LNCaP clone FGC (cell line): Measurements from ENCODE around the gene GRAP2.
"Not testable (repeated sequence)": the region's sequence is repeated elsewhere in the genome, so short reads cannot be mapped to it uniquely, and the experiment has no call there.

Experiments used
- DNase-seq: peaks from one replicate; pipeline ENCODE4 v3.0.0-alpha.2; 2011; ENCODE audit warnings: low read depth
- H3K4me3 ChIP-seq: 2 replicates; pipeline ENCODE4 v1.5.1; 2011; ENCODE audit warnings: mild to moderate bottlenecking, low read depth, low read length, control low read depth
- TF ChIP-seq, protein P1 (sequence below): IDR thresholded peaks from 2 replicates; pipeline ENCODE4 v1.5.1; 2012; ENCODE audit warnings: mild to moderate bottlenecking; ENCODE audit not compliant: control insufficient read depth, insufficient read depth; ENCODE audit errors: extremely low read depth

The GRAP2 gene

DNA sequence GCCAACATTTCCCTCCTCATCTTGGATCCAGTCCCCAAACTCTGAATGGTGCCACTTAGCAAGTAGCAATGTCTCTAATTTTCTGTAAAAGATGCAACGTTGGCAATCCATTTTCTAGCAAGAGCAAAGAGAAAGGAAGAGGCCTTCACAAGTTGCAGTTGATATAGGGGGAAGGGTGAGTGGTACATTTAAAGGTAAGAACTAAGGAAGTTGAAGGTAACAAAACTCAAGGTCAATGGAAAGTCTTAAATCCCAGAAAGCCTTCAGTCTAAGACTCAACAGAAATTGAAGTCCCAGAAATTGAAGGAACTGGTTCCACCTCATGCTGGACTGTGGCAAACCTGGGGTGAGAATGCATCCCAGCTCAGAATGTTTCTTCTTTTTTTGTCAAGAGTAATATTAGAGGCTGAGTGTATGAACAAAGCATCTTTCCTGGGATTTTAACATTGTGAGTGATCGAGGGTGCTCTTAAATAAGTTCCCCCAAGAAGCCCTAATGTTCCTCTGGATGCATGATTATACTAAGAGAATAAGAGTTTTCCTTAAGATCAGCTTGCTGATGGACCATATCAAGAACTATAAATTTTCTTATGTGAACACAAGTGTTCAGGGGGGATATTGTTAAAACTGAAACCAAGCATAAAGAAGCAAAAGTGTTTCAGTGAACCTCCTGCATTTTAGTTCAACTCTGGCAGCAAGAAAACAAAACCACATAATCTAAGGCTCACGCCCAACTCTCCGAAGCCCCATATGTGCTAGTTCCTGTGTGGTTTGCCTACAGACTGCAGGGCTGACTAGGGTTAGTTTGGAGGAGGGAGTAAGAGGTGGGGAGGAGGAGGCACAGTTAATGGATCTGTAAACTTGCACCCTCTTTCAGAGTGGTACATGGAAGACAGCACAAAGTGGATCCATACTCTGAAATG is at the start of gene GRAP2:
Gene GRAP2, plus strand, starts transcription at position 779 of the 922 bp plus-strand sequence. CDS start 46,023 bp downstream, outside the sequence.
- no peak within 1 kb of the TSS for H3K4me3 ChIP-seq
- no peak for DNase-seq
- TF ChIP-seq, protein P1, sequence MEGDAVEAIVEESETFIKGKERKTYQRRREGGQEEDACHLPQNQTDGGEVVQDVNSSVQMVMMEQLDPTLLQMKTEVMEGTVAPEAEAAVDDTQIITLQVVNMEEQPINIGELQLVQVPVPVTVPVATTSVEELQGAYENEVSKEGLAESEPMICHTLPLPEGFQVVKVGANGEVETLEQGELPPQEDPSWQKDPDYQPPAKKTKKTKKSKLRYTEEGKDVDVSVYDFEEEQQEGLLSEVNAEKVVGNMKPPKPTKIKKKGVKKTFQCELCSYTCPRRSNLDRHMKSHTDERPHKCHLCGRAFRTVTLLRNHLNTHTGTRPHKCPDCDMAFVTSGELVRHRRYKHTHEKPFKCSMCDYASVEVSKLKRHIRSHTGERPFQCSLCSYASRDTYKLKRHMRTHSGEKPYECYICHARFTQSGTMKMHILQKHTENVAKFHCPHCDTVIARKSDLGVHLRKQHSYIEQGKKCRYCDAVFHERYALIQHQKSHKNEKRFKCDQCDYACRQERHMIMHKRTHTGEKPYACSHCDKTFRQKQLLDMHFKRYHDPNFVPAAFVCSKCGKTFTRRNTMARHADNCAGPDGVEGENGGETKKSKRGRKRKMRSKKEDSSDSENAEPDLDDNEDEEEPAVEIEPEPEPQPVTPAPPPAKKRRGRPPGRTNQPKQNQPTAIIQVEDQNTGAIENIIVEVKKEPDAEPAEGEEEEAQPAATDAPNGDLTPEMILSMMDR: no peak

DNA sequence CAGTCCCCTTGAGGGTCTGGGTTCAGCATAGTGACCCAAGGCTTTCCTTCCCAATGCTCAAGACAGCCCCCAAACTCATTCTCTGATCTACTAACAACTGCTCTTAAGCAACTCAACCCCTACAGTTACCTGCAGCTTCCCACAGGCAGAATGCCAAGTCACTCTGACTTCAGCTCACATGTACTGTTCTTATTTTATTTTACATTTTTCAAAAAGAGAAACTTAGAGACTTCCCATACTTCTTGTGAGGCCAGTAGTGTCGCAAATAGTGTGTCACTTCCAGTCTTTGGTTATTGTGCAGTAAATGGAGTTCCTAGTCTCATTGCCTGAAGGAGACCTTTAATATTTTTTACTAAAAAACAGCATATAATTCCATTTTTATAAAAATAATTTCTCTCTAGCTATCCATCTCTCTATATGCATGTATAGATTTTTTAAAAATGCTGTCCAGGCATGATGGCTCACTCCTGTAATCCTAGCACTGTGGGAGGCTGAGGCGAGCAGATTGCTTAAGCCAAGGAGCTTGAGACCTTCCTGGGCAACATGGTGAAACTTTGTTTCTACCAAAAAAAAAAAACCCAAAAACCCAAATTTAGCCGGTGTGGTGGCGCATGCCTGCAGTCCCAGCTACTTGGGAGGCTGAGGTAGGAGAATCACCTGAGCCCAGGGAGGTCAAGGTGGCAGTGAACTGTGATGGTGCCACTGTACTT is 49.1 kb upstream of the GRAP2 start:
- TF ChIP-seq, protein P1: no peak
- no peak for DNase-seq

DNA sequence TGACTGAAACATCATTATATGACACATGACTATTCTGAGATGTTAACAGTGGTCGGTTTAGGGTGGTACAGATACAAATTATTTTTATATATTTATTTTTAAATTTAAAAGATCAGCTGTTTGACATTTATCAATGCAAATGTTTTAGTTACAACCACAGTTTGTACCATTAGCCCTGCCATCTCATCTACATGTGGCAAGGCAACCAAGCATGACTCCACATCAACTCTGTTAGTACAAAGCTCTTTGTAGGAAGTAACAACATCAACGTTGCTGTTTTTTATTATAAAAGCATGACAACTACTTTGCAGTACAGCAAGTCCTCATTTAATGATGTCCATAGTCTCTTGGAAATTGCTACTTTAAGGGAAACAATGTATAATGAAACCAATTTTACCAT is 48.1 kb upstream of the GRAP2 start:
- TF ChIP-seq, protein P1: no peak
- H3K4me3 ChIP-seq: no peak overlapping the region
- DNase-seq: no peak

More for the DNA sequence above, 49.1 kb upstream of the GRAP2 start:
- no peak overlapping the region for H3K4me3 ChIP-seq

DNA sequence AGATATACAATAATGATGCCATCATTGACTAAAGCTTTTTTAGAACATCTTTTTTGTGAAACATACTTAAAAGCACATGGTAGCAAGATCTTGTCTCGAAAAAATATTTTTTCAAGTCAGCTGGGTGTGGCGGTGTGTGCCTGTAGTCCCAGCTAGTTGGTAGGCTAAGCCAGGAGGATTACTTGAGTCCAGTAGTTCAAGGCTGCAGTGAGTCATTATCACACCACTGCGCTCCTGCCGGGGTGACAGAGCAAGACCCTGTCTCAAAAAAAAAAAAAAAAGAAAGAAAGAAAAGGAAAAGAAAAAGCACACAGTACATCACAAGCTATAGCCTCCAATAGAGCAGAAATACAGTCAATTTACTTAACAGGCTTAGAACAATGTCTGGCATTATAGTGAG is 44.3 kb upstream of the GRAP2 start:
- no peak overlapping the region for H3K4me3 ChIP-seq
- TF ChIP-seq, protein P1: no peak
- DNase-seq: no peak

DNA sequence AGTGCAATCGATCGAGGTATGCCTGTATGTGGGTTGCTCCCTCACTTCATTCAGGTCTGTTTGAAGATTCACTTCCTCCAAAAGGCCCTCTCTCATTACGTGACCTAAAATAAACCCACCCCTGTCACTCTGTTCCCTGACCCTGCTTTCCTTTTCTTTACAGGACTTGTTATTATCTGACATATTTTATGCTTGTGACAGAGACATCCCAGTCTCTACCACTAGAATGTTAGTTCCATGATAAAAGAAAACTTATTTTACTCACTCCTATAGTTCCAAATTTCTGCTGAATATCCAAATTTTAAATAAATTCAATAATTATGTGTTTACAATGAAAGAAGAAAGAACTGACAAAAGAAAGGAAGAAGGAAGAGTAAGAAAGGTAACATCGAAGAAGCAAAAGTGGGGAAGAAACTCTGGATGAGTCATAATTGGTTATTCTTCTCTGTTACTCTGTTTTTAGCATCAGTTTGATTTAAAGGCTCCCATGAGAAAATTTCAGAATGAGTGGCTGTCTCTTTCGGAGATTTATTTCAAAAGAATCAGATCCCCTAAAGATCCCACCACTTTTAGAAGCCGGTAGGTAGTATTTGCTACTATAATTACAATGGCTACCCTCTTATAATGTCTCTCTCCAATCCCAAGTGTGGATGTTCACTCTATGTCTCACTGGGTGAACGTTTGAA is 40.8 kb upstream of the GRAP2 start:
- DNase-seq: no peak
- no peak overlapping the region for H3K4me3 ChIP-seq
- TF ChIP-seq, protein P1: no peak

DNA sequence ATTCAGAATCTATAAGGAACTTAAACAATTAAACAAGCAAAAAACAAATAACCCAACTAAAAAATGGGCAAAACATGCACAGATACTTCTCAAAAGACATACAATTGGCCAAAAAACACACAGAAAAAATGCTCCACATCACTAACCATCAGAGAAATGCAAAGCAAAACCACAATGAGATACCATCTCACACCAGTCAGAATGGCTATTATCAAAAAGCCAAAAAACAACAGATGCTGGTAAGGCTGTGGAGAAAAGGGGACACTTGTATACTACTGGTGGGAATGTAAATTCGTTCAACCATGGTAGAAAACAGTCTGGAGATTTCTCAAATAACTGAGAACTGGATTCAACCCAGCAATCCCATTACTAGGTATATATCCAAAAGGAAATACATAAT is 32.1 kb upstream of the GRAP2 start:
- H3K4me3 ChIP-seq: no peak overlapping the region
- no peak for DNase-seq
- TF ChIP-seq, protein P1: no peak

DNA sequence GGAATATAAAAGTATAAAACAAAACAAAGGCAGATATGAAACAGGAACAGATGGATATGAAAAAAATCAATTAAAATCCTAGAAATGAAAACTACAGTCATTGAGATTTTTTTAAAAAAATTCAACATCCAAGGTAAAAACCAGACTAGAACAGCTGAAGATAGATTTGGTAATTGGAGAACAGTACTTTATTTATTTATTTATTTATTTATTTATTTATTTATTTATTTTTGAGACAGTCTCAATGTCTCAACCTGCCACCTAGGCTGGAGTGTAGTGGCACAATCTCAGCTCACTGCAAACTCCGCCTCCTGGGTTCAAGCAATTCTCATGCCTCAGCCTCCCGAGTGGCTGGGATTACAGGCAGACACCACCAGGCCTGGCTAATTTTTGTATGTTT is 31.1 kb upstream of the GRAP2 start:
- H3K4me3 ChIP-seq, DNase-seq: not testable (repeated sequence)
